HEK293 (cell line): ENCODE measurements around the gene SORL1-AS1.

ENCODE experiments used
- CTCF ChIA-PET: fragments of 350-600 bp; formaldehyde crosslinking; extraction: SDS; loops from one replicate; lab custom pipeline; 2021; ENCODE audit warnings: antibody characterized with exemption; lab: Yijun Ruan, JAX
- POLR2A ChIA-PET: fragments of 300-600 bp; formaldehyde crosslinking; extraction: SDS; loops from one replicate; lab custom pipeline; 2020; ENCODE audit warnings: antibody characterized with exemption, inconsistent platforms; lab: Yijun Ruan, JAX
- H3K27ac ChIP-seq: fragments of 200-500 bp; sonication (Bioruptor generic); 2 replicates; pipeline ENCODE4 v1.5.1; 2014; ENCODE audit warnings: low read depth, low read length, control low read depth, inconsistent platforms; ENCODE audit errors: extremely low read depth
- H3K36me3 ChIP-seq, 2 experiments: fragments of 200-500 bp in 1 of 2; sonication (Bioruptor generic) in 1 of 2; 1 replicate in 1 of 2; 2 replicates in 1 of 2; pipeline ENCODE4 v1.5.1; 2014 to 2017; ENCODE audit warnings: inconsistent platforms in 2 of 2, low read length in 2 of 2; ENCODE audit not compliant: control insufficient read depth in 2 of 2, insufficient read depth in 1 of 2
- H3K4me1 ChIP-seq: fragments of 200-500 bp; sonication (Bioruptor generic); 2 replicates; pipeline ENCODE4 v1.5.1; 2014; ENCODE audit warnings: mild to moderate bottlenecking, low read length, inconsistent platforms; ENCODE audit not compliant: control insufficient read depth, insufficient read depth
- H3K4me3 ChIP-seq: 2 replicates; pipeline ENCODE4 v1.5.1; 2011; ENCODE audit warnings: low read depth, mild to moderate bottlenecking, control low read depth, low read length, moderate library complexity
- H3K9me3 ChIP-seq: fragments of 200-500 bp; sonication (Bioruptor generic); 2 replicates; pipeline ENCODE4 v1.5.1; 2014; ENCODE audit warnings: low read depth, low read length, inconsistent platforms; ENCODE audit not compliant: control insufficient read depth, insufficient read depth
- KLF1 ChIP-seq: fragments of 450-650 bp; formaldehyde crosslinking; IDR thresholded peaks from 2 replicates; pipeline ENCODE4 v1.5.1; 2016; ENCODE audit warnings: missing biosample characterization, missing genetic modification characterization
- OVOL3 ChIP-seq: fragments of 450-650 bp; formaldehyde crosslinking; IDR thresholded peaks from 2 replicates; pipeline ENCODE4 v1.5.1; 2016; ENCODE audit warnings: missing biosample characterization, missing genetic modification characterization
- SCRT2 ChIP-seq: fragments of 450-650 bp; formaldehyde crosslinking; IDR thresholded peaks from 2 replicates; pipeline ENCODE4 v1.5.1; 2016; ENCODE audit warnings: missing biosample characterization, missing genetic modification characterization
- ZBTB1 ChIP-seq: fragments of 450-650 bp; formaldehyde crosslinking; IDR thresholded peaks from 2 replicates; pipeline ENCODE4 v1.5.1; 2016; ENCODE audit warnings: missing biosample characterization, missing genetic modification characterization
- ZBTB48 ChIP-seq: fragments of 450-650 bp; formaldehyde crosslinking; IDR thresholded peaks from 2 replicates; pipeline ENCODE4 v1.5.1; 2016; ENCODE audit warnings: missing biosample characterization, missing genetic modification characterization
- ZNF184 ChIP-seq: fragments of 450-650 bp; IDR thresholded peaks from 2 replicates; pipeline ENCODE4 v1.5.1; 2018; ENCODE audit warnings: missing biosample characterization, mild to moderate bottlenecking, missing genetic modification characterization
- ZNF214 ChIP-seq: fragments of 450-650 bp; formaldehyde crosslinking; IDR thresholded peaks from 2 replicates; pipeline ENCODE4 v1.5.1; 2017; ENCODE audit warnings: missing biosample characterization, mild to moderate bottlenecking, missing genetic modification characterization, borderline replicate concordance
- ZNF341 ChIP-seq: fragments of 450-650 bp; formaldehyde crosslinking; IDR thresholded peaks from 2 replicates; pipeline ENCODE4; 2016; ENCODE audit warnings: low read depth, missing biosample characterization, missing genetic modification characterization
- ZNF362 ChIP-seq: fragments of 450-650 bp; formaldehyde crosslinking; IDR thresholded peaks from 2 replicates; pipeline ENCODE4 v1.5.1; 2016; ENCODE audit warnings: missing biosample characterization, missing genetic modification characterization
- ZNF366 ChIP-seq: fragments of 450-650 bp; formaldehyde crosslinking; conservative IDR thresholded peaks from 2 replicates; pipeline ENCODE4 v1.5.1; 2016; ENCODE audit warnings: missing biosample characterization, missing genetic modification characterization
- ZNF391 ChIP-seq: fragments of 450-650 bp; formaldehyde crosslinking; IDR thresholded peaks from 2 replicates; pipeline ENCODE4 v1.5.1; 2016; ENCODE audit warnings: low read depth, missing biosample characterization, missing genetic modification characterization, borderline replicate concordance
- ZNF404 ChIP-seq: fragments of 450-650 bp; formaldehyde crosslinking; IDR thresholded peaks from 2 replicates; pipeline ENCODE4 v1.5.1; 2017; ENCODE audit warnings: missing biosample characterization, missing genetic modification characterization
- ZNF416 ChIP-seq: fragments of 450-650 bp; formaldehyde crosslinking; IDR thresholded peaks from 2 replicates; pipeline ENCODE4 v1.5.1; 2016; ENCODE audit warnings: missing biosample characterization, missing genetic modification characterization
- ZNF501 ChIP-seq: fragments of 450-650 bp; formaldehyde crosslinking; IDR thresholded peaks from 2 replicates; pipeline ENCODE4 v1.5.1; 2016; ENCODE audit warnings: missing biosample characterization, missing genetic modification characterization
- ZNF514 ChIP-seq: fragments of 450-650 bp; formaldehyde crosslinking; IDR thresholded peaks from 2 replicates; pipeline ENCODE4 v1.5.1; 2016; ENCODE audit warnings: missing biosample characterization, missing genetic modification characterization
- ZNF571 ChIP-seq: fragments of 450-650 bp; formaldehyde crosslinking; IDR thresholded peaks from 2 replicates; pipeline ENCODE4 v1.5.0; 2017; ENCODE audit warnings: missing biosample characterization, missing genetic modification characterization
- ZNF623 ChIP-seq: fragments of 450-650 bp; formaldehyde crosslinking; IDR thresholded peaks from 2 replicates; pipeline ENCODE4 v1.5.1; 2016; ENCODE audit warnings: missing biosample characterization, missing genetic modification characterization
- ZNF626 ChIP-seq: fragments of 450-650 bp; sonication (Bioruptor Pico); formaldehyde crosslinking; IDR thresholded peaks from 2 replicates; pipeline ENCODE4 v1.5.1; 2018; ENCODE audit warnings: missing biosample characterization, missing genetic modification characterization, inconsistent platforms
- ZNF629 ChIP-seq: fragments of 450-650 bp; formaldehyde crosslinking; IDR thresholded peaks from 2 replicates; pipeline ENCODE4 v1.5.1; 2017; ENCODE audit warnings: missing biosample characterization, missing genetic modification characterization
- ZNF654 ChIP-seq: fragments of 450-650 bp; formaldehyde crosslinking; IDR thresholded peaks from 2 replicates; pipeline ENCODE4 v1.5.1; 2016; ENCODE audit warnings: low read depth, missing biosample characterization, missing genetic modification characterization
- ZNF658 ChIP-seq: fragments of 450-650 bp; formaldehyde crosslinking; IDR thresholded peaks from 2 replicates; pipeline ENCODE4; 2016; ENCODE audit warnings: missing biosample characterization, missing genetic modification characterization
- ZNF776 ChIP-seq: fragments of 450-650 bp; formaldehyde crosslinking; IDR thresholded peaks from 2 replicates; pipeline ENCODE4 v1.5.0; 2017; ENCODE audit warnings: missing biosample characterization, missing genetic modification characterization, borderline replicate concordance
- ZSCAN16 ChIP-seq: fragments of 450-650 bp; formaldehyde crosslinking; IDR thresholded peaks from 2 replicates; pipeline ENCODE4 v1.5.1; 2016; ENCODE audit warnings: missing biosample characterization, missing genetic modification characterization
- ZSCAN30 ChIP-seq: fragments of 450-650 bp; IDR thresholded peaks from 2 replicates; pipeline ENCODE4 v1.5.1; 2018; ENCODE audit warnings: missing biosample characterization, mild to moderate bottlenecking, missing genetic modification characterization, moderate library complexity
- TF ChIP-seq, protein P1 (sequence below): IDR thresholded peaks from 2 replicates; pipeline ENCODE4 v1.6.1; 2011; ENCODE audit warnings: mild to moderate bottlenecking, low read depth, low read length, borderline replicate concordance
- TF ChIP-seq, protein P2 (sequence below): fragments of 450-650 bp; formaldehyde crosslinking; IDR thresholded peaks from 2 replicates; pipeline ENCODE4 v1.5.1; 2016; ENCODE audit warnings: missing biosample characterization, missing genetic modification characterization
- TF ChIP-seq, protein P3 (sequence below): fragments of 450-650 bp; formaldehyde crosslinking; IDR thresholded peaks from 2 replicates; pipeline ENCODE4 v1.5.1; 2016; ENCODE audit warnings: missing biosample characterization, missing genetic modification characterization
- TF ChIP-seq, protein P4 (sequence below): fragments of 450-650 bp; formaldehyde crosslinking; conservative IDR thresholded peaks from 2 replicates; pipeline ENCODE4 v1.5.1; 2016; ENCODE audit warnings: low read depth, missing biosample characterization, missing genetic modification characterization

Gene SORL1-AS1

GRCh38 chr11:121460941-121461514 lies 8.3 kb upstream of the SORL1-AS1 start (continued):
- TF ChIP-seq ZSCAN16 (tag by site-specific recombination) (no peak), ZNF184 (tag by site-specific recombination) (no peak), ZBTB1 (no peak), SCRT2 (tag by site-specific recombination) (peak; percentile 33; the same call in 1 of the 2 replicates), ZNF404 (tag by site-specific recombination) (no peak), ZNF366 (tag by site-specific recombination) (peak; percentile 41; the same call in 1 of the 2 replicates), ZNF623 (no peak), ZNF341 (tag by site-specific recombination) (no peak), ZNF658 (tag by site-specific recombination) (no peak), ZNF571 (tag by site-specific recombination) (no peak), KLF1 (tag by site-specific recombination) (no peak), ZNF514 (tag by site-specific recombination) (no peak), ZBTB48 (tag by site-specific recombination) (no peak), OVOL3 (no peak), ZNF214 (tag by site-specific recombination) (no peak), ZNF362 (tag by site-specific recombination) (peak; percentile 49; the same call in 1 of the 2 replicates)
- TF ChIP-seq, protein P1, sequence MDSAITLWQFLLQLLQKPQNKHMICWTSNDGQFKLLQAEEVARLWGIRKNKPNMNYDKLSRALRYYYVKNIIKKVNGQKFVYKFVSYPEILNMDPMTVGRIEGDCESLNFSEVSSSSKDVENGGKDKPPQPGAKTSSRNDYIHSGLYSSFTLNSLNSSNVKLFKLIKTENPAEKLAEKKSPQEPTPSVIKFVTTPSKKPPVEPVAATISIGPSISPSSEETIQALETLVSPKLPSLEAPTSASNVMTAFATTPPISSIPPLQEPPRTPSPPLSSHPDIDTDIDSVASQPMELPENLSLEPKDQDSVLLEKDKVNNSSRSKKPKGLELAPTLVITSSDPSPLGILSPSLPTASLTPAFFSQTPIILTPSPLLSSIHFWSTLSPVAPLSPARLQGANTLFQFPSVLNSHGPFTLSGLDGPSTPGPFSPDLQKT = no peak
- TF ChIP-seq, protein P2, sequence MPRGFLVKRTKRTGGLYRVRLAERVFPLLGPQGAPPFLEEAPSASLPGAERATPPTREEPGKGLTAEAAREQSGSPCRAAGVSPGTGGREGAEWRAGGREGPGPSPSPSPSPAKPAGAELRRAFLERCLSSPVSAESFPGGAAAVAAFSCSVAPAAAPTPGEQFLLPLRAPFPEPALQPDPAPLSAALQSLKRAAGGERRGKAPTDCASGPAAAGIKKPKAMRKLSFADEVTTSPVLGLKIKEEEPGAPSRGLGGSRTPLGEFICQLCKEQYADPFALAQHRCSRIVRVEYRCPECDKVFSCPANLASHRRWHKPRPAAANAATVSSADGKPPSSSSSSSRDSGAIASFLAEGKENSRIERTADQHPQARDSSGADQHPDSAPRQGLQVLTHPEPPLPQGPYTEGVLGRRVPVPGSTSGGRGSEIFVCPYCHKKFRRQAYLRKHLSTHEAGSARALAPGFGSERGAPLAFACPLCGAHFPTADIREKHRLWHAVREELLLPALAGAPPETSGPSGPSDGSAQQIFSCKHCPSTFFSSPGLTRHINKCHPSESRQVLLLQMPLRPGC (tag by site-specific recombination) = no peak

DNA sequence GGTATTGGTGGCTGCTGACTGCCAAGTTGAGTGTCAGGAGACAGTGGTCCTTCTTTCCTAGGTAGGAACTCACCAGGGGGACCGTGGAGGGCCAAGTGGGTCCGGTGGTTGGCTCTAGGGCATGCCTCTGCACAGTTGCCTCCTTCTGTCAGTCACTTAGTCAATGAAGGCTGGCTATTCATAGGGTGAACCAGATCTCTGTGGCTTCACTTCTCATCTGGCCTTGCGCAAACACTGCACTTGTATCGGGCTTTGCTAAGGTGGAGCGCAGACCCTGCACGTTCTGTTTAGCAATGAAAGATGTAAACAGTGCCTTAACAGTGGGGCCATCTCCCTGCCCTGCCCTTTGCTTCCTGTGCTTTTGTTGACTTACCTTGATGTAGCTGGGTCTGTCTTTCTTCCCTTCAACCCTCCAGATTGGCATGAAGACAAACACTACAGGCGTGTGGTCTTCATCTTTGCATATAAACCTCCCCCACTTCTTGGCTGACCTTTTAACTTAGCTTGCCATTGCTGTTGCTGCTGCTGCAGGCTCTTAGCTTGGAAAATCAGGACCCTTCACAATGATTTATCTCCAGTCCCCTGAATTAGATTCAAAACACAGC lies 6.7 kb upstream of the SORL1-AS1 start:
- H3K36me3 ChIP-seq = no peaks in the 10 kb centered on the region
- no peak for TF ChIP-seq ZNF629 (tag by site-specific recombination)
- TF ChIP-seq, protein P3, sequence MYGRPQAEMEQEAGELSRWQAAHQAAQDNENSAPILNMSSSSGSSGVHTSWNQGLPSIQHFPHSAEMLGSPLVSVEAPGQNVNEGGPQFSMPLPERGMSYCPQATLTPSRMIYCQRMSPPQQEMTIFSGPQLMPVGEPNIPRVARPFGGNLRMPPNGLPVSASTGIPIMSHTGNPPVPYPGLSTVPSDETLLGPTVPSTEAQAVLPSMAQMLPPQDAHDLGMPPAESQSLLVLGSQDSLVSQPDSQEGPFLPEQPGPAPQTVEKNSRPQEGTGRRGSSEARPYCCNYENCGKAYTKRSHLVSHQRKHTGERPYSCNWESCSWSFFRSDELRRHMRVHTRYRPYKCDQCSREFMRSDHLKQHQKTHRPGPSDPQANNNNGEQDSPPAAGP = no peak
- TF ChIP-seq ZNF776 = no peak
- TF ChIP-seq, protein P4, sequence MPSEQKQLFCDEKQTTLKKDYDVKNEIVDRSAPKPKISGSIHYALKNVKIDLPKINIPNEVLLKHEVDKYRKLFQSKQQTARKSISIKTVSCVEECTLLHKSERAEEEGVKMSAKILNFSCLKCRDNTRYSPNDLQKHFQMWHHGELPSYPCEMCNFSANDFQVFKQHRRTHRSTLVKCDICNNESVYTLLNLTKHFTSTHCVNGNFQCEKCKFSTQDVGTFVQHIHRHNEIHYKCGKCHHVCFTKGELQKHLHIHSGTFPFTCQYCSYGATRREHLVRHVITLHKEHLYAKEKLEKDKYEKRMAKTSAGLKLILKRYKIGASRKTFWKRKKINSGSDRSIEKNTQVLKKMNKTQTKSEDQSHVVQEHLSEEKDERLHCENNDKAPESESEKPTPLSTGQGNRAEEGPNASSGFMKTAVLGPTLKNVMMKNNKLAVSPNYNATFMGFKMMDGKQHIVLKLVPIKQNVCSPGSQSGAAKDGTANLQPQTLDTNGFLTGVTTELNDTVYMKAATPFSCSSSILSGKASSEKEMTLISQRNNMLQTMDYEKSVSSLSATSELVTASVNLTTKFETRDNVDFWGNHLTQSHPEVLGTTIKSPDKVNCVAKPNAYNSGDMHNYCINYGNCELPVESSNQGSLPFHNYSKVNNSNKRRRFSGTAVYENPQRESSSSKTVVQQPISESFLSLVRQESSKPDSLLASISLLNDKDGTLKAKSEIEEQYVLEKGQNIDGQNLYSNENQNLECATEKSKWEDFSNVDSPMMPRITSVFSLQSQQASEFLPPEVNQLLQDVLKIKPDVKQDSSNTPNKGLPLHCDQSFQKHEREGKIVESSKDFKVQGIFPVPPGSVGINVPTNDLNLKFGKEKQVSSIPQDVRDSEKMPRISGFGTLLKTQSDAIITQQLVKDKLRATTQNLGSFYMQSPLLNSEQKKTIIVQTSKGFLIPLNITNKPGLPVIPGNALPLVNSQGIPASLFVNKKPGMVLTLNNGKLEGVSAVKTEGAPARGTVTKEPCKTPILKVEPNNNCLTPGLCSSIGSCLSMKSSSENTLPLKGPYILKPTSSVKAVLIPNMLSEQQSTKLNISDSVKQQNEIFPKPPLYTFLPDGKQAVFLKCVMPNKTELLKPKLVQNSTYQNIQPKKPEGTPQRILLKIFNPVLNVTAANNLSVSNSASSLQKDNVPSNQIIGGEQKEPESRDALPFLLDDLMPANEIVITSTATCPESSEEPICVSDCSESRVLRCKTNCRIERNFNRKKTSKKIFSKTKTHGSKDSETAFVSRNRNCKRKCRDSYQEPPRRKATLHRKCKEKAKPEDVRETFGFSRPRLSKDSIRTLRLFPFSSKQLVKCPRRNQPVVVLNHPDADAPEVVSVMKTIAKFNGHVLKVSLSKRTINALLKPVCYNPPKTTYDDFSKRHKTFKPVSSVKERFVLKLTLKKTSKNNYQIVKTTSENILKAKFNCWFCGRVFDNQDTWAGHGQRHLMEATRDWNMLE (tag by site-specific recombination) = no peak
- no peak for TF ChIP-seq ZNF626 (tag by site-specific recombination)
- no peak for TF ChIP-seq ZNF654 (tag by site-specific recombination)
- no peak for TF ChIP-seq ZNF501 (tag by site-specific recombination)
- TF ChIP-seq ZNF391 (tag by site-specific recombination) = no peak
- no peak for TF ChIP-seq ZSCAN30 (tag by site-specific recombination)
- no peak for TF ChIP-seq ZNF416 (tag by site-specific recombination)

More for the DNA sequence above, 6.7 kb upstream of the SORL1-AS1 start:
- H3K4me1 ChIP-seq = no peaks in the 10 kb centered on the region; the same call in none of the 2 replicates
- H3K4me3 ChIP-seq = no peak overlapping the region
- ChIA-PET POLR2A (no interaction called here), CTCF (interaction anchor here (0.6 kb wide), 1 partner anchor 65 kb away, joined by 3 read pairs; no protein-coding TSS in a partner anchor)
- no peaks in the 10 kb centered on the region for H3K9me3 ChIP-seq
- H3K27ac ChIP-seq = no peak overlapping the region
